WI38 (cell line): Measurements from ENCODE around the gene NFASC.

Source experiments
- H3K4me3 ChIP-seq: 2 replicates; pipeline ENCODE4 v1.5.1; 2011; ENCODE audit warnings: low read depth, mild to moderate bottlenecking, control low read depth, low read length
- TF ChIP-seq, protein P1 (sequence below): IDR thresholded peaks from 2 replicates; pipeline ENCODE4 v1.5.1; 2012; ENCODE audit warnings: low read depth, mild to moderate bottlenecking, control low read depth, low read length

The NFASC gene

DNA sequence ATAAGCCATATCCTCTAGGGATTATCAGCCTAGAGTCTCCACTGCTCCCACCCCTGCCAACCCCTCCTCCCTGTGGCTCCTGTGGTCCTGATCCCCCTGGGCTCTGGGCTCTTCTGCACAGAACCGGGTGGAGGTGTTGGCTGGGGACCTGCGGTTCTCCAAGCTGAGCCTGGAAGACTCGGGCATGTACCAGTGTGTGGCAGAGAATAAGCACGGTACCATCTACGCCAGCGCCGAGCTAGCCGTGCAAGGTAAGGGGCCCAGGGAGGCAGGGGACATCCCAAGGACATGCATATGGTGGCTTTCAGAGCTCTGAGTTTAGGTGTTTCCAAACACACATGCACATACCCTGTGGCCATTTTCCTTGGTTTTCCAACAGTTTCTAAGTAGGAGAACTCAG, 191.7 kb downstream of the NFASC start:
- TF ChIP-seq, protein P1, sequence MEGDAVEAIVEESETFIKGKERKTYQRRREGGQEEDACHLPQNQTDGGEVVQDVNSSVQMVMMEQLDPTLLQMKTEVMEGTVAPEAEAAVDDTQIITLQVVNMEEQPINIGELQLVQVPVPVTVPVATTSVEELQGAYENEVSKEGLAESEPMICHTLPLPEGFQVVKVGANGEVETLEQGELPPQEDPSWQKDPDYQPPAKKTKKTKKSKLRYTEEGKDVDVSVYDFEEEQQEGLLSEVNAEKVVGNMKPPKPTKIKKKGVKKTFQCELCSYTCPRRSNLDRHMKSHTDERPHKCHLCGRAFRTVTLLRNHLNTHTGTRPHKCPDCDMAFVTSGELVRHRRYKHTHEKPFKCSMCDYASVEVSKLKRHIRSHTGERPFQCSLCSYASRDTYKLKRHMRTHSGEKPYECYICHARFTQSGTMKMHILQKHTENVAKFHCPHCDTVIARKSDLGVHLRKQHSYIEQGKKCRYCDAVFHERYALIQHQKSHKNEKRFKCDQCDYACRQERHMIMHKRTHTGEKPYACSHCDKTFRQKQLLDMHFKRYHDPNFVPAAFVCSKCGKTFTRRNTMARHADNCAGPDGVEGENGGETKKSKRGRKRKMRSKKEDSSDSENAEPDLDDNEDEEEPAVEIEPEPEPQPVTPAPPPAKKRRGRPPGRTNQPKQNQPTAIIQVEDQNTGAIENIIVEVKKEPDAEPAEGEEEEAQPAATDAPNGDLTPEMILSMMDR, result no peak
- no peak overlapping the region for H3K4me3 ChIP-seq

DNA sequence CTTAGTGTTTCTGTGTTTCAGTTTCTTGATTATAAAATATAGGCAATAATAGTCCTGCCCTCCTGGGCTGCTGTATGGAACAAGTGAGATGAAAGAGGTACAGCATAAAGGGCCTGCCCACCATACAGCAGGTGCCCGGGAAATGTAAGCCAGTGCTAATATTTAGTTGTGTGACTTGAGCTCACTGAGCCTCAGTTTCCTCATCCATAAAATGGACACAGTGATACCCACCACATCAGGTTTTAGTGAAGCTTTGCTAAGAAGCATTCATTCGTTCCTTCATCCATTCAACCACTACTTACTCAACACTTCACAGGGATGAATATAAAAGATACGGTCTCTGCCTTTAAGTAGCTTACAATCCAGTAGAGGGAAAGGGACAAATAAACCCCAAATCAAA, 192.2 kb downstream of the NFASC start:
- no peak overlapping the region for H3K4me3 ChIP-seq
- TF ChIP-seq, protein P1, result no peak

DNA sequence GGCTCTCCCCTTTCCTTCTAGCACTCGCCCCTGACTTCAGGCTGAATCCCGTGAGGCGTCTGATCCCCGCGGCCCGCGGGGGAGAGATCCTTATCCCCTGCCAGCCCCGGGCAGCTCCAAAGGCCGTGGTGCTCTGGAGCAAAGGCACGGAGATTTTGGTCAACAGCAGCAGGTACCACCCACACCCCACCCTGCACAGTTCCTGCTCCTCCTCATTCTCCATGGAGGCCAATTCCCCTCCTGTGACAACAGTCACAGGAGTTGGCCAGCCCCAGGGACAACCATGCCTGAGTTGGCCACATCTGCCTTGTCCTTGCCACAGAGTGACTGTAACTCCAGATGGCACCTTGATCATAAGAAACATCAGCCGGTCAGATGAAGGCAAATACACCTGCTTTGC, 193.6 kb downstream of the NFASC start:
- no peak overlapping the region for H3K4me3 ChIP-seq
- TF ChIP-seq, protein P1, result no peak

DNA sequence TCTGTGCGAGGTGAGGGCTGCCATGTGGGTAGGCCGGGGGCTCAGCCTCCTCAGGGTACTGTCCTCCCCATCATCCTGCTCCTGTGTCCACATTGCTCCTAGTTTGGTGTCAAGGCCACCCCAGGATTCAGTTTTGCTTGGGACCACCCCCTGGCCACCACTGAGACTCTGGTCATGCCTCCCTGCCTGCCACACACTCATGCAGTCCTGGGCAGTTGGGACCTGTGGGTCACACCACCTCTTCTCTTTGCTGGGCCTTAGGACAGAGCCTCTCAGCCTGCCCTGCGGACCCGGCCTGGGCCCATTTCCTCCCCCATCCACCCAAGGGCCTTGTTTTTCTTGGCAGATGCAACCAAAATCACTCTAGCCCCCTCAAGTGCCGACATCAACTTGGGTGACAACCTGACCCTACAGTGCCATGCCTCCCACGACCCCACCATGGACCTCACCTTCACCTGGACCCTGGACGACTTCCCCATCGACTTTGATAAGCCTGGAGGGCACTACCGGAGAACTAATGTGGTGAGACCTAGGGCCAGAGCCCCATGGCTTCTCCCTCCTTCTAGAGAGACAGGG, 194.2 kb downstream of the NFASC start:
- TF ChIP-seq, protein P1, result no peak

DNA sequence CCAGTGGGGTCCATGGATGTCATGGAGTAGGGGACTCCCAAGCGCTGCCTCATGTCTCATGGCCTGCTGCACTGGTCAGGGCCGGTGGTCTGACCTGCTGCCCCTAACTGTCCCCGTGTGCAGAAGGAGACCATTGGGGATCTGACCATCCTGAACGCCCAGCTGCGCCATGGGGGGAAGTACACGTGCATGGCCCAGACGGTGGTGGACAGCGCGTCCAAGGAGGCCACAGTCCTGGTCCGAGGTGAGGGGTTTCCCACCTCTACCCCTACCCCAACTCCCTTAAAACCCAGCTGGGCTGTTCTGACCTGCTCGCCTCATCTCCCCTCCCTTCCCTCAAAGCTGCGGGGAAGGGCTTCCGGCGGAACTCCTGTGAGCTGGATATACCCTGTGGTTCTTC, 195.0 kb downstream of the NFASC start:
- TF ChIP-seq, protein P1, result no peak
- no peak overlapping the region for H3K4me3 ChIP-seq

More for the DNA sequence above, 194.2 kb downstream of the NFASC start:
- no peak overlapping the region for H3K4me3 ChIP-seq

DNA sequence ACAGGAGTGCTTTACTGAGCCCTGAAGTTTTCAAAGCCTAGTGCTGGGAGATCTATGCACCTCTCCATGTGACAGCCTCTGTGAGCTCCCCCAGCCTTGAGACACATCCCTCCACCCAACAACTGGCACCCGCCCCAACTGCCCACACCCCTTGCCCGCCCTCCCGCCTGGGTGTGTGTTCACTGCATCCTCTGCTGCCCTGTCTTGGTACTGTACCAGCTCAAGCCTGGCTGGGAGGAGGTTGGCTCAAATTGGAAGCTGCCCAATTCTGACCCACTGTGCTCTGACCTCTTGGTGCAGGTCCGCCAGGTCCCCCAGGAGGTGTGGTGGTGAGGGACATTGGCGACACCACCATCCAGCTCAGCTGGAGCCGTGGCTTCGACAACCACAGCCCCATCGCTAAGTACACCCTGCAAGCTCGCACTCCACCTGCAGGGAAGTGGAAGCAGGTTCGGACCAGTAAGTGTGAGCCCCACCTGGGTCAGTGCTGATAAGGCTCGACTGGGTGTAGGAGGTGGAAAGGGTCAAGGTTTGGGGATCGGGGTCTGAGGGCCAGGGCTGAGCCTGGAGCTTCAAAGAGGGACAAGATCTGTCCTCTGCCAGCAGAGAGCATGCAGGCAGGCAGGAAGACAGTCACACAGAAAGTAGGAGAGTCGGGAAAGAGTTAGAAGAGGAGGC, 195.6 kb downstream of the NFASC start:
- no peak overlapping the region for H3K4me3 ChIP-seq
- TF ChIP-seq, protein P1, result no peak

DNA sequence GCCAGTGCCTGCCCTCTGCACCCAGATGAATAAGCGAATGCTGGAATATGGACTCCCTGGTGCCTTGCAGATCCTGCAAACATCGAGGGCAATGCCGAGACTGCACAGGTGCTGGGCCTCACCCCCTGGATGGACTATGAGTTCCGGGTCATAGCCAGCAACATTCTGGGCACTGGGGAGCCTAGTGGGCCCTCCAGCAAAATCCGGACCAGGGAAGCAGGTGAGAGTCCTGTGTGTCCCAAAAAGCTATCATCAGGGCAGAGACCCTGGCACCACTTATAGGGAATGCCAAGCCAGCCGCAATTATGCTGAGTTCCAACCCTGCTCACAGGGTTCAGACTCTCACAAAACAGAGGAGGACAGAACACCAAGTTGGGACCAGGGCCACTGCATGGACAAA, 196.4 kb downstream of the NFASC start:
- TF ChIP-seq, protein P1, result no peak
- no peak overlapping the region for H3K4me3 ChIP-seq
